Activated CD4-positive, alpha-beta T cell treated with anti-CD3 and anti-CD28 coated beads, Interleukin-2, amount 50 U/mL, for 24 hours (primary cell): ENCODE results near the gene JARID2.

Experiments used
- DNase-seq, 2 donors: peaks; one replicate each; pipeline ENCODE4 v3.0.0-alpha.2; 2020; ENCODE audit warnings: low read depth in 1 of 2, low spot score in 1 of 2

Gene JARID2

DNA sequence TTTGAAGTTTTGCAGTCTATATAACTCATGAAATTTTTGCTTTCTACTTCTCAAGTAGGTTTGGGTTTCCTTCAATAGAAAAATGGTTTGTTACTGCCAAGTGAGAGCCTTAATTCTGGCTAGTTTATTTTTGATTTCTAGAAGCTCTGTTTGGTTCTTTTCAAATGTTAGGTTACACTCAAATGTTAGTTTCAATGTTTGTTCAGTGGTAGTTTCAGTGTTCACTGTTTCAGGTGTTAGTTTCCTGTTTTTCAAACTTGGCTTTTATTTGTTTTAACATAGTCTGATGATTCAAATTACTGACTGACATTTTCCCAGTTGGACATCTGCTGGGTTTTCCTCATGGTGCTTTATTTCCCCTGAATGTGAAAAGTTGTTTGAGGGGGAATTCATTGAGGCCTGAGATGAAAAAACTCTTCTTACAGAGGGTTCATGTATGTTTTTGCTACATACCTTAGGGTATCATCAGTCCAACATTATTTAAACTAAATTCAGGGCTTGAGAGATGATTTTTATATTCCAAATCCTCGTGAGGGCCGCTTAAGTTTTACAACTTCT, 189.0 kb downstream of the JARID2 start:
- no peak for DNase-seq

DNA sequence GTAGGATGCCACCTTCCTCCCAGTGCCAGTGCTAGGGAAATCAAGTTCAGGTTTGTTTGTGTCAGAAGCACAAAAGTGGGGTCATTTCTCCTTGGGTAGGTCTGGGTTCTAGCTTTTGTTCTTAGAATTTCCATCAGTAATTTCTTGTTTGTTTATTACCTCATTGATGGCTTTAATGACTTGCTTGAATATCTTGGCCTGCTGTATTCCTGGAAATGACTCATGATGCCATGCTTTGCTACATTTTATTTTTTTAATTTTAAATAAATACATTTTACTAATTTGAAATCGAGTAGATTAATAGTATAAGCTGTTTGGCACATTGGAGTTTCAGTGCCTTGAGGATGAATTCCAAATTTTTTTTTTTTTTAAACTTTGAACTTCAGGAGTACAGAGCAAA, 189.6 kb downstream of the JARID2 start:
- no peak for DNase-seq

DNA sequence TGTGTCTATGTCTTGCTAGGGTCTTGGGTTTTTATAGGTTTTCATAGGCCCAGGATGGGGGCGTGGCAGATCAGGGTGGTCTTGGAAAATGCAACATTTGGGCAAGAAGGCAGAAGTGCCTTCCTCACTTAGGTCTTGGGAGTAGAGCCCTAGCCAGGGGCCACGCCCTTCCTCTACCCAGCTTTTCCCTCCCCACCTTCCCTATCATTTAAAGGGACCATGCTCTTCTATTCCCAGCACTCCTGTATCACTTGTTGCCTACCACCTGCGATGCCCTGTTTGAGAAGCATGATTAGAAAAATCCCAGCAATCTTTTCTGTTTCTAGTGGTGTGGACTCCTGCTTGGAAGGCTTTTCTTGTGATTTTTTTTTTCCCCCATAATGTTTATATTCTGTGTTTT, 190.6 kb downstream of the JARID2 start:
- DNase-seq, result no peak

DNA sequence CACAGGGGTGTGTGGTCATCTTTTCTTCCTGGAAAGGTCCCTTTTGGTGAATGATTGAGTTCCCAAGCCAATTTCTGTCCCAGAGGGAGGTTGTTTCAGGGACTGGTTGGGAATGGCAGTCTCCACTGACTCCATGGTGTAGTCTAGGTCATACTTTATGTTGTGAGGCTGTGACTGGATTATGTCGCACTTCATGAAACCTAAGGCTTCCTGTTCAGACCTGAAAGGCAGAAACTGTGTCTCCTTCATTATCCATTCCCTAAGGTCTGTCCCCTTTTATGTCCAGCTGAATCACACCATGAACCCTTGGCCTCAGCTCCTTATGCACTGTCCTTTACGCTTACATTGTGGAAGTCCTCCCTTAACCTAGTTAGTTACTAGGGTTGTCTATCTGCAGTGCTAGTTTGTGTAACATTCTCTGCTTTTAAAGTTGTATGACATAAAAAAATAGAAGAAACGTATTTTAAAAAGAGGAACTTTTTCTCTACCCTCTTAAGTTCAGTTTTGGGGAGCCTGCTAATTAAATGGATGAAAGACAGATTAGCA, 191.3 kb downstream of the JARID2 start:
- no peak for DNase-seq

DNA sequence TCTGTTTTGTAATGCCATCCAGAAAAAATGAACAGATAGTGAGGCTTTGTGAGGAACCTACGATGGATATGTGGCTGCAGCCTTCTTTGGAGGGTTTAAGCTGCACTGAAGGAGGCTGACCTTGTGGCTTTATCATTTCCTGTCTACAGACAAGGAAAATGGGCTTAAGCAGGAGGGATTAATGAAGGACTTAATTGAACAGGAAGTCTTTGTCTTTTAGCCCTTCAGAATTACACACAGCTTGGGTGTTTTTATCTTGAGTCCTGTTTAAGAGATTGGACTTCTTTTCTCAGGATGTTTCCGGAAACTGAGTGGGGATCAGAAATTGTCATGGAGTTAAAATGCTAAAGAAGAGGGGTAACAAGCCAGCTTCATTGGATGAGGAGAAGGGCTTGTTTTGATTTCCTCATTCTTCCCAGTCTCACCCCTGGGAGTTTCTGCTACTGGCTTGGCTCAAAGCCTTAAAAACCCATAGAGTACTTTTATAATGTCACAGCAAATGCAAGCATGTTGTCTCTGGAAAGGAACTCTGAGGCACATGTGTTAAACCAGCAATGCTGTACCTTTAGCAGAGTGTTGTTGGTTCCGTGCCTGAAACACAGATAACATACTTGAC, 193.6 kb downstream of the JARID2 start:
- no peak for DNase-seq

DNA sequence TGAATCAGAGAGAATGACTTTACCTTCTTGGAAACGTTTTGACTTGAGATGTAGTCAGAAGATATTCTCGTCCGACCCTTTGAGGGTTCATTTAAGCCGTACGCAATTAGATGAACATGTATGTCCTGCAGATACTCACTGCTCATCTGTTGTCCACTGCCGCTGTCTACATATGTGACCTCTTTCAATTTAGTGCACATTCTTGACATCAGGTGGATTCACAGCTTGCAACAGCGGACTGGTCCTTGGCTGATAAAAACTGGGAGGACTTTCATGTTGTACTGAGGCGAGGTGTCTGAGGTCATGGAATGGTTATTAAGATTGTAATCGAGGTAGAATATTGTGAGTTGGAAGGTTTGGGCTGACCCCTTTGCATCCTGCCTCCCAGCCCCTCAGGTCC, 194.2 kb downstream of the JARID2 start:
- no peak for DNase-seq

DNA sequence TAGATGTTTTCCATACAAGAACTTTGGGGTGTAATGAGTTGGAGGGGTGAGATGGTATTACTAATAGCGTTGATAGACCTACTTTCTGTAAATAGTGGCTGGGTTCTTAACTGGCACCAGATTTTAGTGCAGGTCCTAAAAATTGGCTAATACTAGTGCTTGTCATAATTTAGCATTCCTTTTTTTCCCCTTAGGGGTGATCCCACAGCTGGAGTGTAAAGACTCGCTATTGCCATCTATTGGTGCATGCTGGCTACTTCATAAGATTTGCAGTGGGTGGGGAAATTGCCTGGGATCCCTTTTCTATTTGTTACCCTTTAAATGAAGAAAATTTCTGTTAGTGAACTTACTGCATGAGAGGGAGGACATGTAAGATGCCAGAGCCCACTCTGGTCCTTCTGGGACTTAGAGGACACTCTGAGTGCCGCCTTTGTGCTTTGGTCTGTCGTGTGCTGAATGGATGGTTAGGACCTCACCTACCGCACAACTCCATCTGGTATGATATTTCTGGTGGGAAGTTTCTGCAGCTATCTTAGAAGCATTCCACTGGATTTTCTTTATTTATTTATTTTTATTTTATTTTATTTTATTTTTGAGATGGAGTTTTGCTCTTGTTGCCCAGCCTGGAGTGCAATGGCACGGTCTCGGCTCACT, 195.5 kb downstream of the JARID2 start:
- peak in 1 of 2 donors; percentile 35 for DNase-seq

DNA sequence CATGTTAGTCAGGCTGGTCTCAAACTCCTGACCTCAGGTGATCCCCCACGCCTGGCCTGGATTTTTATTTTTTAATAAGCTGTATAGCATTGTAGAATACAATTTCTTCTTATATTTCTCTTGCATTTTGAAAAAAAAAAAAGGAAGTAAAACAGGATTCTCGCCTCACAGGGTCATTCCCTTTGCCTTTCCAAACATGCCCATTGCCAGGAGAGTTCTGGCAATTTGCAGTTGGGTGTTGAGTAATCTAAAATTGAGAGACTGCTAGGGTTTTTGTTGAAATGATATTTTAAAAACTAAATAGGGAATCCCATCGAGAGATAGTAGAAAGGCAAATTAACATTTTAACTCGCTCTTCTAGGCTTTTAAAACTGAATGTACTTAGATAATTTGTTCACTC, 196.1 kb downstream of the JARID2 start:
- no peak for DNase-seq

DNA sequence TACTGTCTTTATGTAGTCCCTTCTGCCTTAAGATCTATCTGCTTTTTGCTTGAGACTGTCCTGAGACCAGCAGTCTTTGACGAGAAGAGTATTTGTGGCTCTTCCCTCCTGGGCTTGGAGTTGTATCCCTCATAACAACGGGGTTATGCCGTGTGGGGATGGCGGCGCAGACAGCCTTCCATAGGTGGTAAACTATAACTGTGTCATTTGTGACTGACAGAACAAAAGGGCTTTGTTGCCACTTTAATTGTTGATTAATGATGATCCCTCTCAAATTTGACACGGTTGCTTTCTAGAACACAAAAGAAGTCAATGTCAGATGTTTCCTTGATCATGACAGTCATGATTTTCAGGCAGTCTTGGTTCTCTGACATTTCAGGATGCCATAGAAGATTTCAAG, 196.6 kb downstream of the JARID2 start:
- no peak for DNase-seq

DNA sequence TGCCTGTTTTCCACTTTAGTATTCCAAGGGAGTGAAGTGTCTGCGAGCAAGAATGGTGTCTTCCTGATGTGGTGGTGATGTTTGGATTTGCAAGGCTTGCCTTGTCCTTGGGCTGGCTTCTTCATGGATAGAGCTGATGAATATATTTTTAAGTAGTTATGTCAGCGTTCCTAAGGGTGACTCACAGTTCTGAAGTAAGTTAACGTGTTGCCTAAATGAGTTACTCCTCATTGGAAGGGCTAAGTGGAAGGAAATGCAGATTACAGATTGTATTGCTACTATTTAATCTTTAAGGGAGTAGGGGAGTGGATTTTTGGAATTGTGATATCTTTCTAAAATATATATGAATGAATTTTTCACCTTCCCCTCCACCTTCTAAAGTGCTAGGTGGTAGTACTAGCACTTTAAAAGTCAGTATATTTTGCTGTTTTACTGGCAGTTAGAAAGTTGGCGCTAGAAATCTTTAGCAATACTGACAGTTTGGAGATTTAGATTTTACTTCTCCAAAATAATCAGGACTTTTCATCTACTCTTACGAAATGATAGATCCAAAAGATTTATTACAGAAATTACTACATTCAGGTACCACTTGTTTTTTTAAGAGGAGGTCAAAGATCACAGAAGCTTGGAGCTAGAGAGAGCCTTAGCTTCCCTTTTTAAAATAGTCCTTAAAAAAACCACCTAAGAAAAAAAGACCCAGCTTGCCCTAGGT, 197.4 kb downstream of the JARID2 start:
- DNase-seq, result no peak

DNA sequence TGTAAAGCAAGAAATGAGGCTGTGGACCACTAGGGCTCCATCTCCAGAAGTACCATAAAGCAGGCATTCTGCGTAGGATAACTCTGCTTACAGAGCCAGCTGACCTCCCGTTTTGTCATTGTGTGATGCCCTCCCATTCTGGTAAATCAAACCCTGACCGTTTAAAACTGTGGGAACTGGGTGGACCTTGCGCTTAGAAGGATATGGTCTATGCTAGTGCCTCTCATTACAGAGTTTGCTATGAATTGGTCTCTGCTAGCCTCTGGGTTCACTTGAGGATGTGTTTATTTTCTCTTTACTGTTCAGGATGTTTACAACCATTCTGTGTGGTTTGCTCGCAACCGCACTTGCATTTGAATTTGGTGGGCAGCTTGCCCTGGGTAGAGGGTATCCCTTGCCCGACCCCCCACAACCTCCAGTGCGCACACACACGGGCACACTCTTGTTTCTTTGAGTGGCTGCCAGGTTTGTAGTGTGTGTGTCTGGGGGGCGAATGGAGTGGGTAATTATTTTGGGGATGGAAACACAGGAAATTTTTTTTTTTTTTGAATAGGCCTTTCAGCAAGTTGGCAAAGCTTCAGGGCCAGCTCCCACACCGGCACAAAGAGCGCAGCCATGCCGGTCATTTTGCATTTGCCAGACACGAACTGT, 198.3 kb downstream of the JARID2 start:
- no peak for DNase-seq

DNA sequence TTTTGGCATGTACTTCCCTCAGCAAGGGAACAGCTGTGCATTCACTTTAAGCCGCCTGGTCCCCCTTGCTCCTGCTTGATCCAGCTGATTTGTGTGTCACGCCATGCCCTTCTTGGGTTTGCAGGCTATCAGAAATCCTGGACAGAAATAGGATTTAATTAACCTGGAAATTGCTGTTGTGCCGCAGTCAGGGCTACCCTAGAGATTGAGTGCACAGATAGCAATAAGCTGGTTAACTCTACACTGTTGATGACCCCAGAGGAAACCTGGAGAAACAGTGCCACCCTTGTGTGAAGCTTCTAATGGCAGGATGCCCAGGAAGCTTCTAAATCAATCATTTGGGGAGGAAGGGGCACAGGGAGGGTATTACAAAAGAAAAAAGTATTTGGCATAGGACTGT, 199.0 kb downstream of the JARID2 start:
- no peak for DNase-seq

DNA sequence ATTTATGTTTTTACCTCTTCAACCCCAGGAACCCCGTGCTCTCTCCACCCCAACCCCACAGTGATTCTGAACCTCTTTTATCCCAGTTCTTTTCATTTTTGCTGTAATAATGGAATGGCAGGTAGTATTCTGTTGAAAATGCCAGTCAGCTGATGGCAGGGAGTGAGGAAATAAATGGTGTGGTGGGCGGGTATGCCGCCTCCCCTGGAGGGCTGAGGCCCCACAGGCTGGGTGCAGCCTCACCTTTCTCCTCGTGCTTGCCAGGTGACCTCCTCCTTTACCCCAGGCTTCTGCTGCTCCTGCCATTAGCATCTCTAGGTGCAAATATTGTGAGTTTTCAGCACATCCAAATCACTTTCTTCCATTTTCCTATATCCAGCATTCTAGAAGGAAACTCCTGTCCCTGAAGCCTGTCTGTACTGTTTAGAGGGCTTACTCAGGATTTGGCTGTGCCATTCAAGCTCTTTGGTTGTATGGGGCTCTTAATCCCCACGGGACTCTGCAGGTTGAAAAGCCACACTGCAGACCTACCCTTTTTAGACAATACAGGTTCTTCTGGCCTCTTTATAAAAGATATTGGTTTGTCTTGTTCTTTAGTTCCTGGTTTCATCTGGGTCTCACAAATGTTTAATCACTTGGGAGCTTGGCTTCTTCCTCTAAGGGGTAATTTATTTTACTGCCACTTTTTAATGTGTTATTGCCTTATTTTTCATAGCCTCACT, 201.8 kb downstream of the JARID2 start:
- no peak for DNase-seq

DNA sequence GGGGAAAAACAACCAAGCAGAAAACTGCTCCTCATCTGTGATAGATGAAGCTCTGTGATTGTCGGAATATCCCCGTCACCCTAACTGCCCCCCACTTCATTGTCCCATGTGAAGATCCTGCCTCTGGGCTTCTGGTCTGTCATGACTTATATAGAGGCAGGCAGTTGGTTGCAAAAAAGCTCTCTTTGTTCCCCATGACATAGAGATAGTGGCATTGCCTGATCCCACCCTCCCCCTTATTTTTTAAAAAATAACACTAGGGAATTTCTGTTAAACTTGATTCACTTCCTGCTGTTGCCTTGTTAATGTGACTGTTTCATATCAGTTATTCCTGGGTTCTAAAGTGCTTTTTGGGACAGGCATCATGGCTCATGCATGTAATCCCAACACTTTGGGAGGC, 203.1 kb downstream of the JARID2 start:
- no peak for DNase-seq

DNA sequence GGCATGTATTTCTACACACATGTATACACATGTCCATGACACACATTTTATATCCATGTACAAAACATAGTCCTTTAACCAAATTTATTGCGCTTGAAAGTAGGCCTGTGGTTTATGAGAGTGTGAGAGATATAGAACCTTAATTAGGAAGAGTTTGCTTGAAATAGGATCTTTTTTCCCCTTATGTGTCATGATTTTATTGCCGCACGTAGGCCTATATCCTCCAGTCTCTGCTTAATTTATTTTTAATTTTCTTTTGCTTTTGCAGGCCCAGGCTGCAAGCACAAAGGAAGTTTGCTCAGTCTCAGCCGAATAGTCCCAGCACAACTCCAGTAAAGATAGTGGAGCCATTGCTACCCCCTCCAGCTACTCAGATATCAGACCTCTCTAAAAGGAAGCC, 205.9 kb downstream of the JARID2 start:
- DNase-seq, result no peak

DNA sequence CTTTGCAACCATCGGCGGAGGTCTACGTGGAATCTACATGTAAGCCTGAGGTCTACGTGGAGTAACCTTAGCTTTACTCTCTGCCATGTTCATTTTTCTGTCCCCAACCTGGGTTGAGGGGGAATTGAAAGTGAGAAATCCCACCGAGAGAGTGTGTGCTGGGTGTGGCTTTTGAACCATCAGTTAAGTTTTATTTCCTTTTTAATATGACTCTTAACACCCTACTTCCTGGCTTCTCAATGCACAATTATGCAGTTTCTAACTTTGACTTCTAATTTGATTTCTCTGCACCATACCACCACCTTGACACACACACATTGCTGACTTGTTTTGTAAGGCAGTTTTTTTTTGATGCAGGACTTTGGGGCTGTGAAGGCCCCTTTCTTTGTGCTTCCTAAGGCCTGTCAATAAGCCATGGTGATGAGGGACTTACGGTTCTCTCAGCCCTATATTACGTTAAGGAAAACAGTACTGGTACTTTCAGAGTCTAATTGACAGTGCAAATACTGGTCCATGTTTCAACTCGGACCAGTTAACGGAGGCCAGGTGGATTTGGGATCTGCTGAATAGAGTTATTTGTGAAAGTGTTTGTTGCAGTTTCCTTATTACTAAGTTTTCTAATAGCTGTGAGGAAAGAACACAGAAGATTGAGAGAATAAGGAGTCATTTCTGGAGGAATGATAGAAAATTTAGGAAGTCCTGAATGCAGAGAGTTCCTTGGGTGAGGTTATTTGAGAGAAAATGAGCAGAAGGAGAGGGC, 206.5 kb downstream of the JARID2 start:
- DNase-seq, result no peak

DNA sequence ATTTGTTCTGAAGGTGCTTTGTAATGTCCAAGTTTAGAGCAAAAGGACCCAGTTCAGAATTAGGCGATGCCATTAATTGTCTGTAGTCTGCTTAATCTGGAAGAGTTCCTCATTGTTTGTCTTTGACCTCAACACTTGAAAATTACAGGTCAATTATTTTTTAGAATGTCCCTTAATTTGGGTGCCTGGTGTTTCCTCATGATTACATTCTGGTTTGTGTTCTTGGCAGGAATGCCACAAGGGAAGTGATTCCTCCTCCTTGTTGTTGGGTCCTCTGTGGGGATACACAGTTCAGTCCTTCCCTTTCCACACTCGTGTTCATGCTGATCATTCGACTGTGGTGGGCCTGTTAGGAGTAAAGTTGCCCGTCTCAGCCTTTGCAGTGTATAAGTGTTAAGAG, 207.3 kb downstream of the JARID2 start:
- no peak for DNase-seq

DNA sequence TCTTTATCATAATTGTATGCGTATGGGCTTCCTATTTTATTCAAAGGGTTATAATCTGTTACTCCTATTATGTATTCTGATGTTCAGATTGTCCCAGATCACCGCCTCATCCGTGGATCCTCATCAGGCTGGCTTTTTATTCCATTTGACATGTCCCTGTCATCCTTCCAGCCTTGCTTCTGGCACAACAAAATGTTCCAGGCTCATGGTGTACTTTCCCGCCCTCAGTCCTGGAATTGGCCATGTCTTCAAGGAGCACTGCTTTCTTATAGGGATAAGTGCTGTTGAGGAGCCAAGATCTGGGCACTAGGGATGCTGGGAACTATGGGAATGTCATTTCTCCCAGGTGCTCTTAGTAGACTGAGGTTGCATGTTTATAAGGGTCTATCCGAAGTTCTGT, 207.8 kb downstream of the JARID2 start:
- DNase-seq, result no peak

DNA sequence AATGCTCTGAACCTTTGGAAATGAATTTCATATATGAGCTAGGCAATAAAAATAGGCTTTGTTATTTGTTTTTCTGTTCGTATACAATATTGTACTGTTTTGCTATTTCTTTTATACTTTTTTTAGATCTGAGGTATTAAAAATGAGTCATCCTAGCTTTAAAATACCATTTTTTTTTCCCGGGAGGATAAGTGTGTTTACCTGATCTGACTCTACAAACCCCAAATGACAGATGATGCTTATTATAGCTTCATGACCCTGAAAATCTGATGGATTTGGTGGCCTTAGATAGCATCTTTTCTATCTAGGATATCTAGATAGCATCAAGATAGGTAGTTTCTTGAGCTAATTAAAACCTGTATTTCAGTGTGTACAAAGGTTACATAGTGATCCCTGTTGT, 210.6 kb downstream of the JARID2 start:
- DNase-seq, result no peak

DNA sequence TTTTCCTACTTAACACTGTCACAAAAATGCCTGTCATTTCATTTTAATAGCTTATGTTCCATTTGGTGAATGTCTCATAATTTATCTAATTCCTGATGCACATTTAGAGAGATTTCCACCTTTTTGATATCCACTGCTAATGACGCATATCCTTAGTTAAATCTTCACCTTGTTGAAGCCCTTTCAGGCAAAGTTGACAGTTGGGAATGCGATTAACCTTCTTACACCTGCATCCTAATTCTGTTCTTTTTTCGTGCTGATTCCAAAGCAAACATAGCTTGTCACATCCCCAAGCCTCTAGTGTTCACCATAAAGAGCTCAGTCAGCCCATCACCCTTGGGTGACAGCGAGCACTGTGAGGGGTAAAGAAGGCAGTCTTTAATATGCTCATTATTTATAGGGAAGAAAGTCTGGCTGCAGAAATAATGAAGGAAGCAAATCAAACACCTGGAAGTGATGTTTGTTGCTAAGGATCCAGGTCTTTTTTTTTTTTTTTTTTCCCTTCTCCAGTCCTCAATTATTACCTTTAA, 211.3 kb downstream of the JARID2 start:
- no peak for DNase-seq
